ENCODE results near the gene HCST. TPM values are rescaled to one million over a fixed set of nuclear protein-coding genes. Genes with fewer than 3 reads are reported as not detected.
"Not testable (repeated sequence)": the region's sequence is repeated elsewhere in the genome, so short reads cannot be mapped to it uniquely, and the experiment has no call there.

HCST gene
- total RNA-seq, 2 donors from 2014 or later = 4.9 TPM; not detected in 1

- Histone ChIP-seq H3K4me1 (replicated peaks) (no peaks in the 10 kb centered on the region), H3K9me3 (no peaks in the 10 kb centered on the region), H3K4me3 (no peak overlapping the region), H3K27me3 (replicated peaks; ENCODE audit: insufficient read depth) (no peaks in the 10 kb centered on the region), H3K36me3 (peaks cover 8 to 19% of the 10 kb centered on the region in 2 donors), H3K27ac (no peak overlapping the region)
- no peak for TF ChIP-seq POLR2AphosphoS5 (IDR thresholded peaks at IDR 0.05)
- 92% methylated on average over 9 of the region's 9 CpGs for WGBS
- intact Hi-C loops (cut with DNase I) = no loop called here
- DNase-seq (ENCODE audit: low spot score) = no peak
These were observed 13.9 kb upstream of the HCST start for GRCh38 chr19:35888398-35888797.

GRCh38 chr19:35889370-35890112 lies 12.8 kb upstream of the HCST start:
- no peak overlapping the region for H3K27ac ChIP-seq
- no peak for TF ChIP-seq POLR2AphosphoS5 (IDR thresholded peaks at IDR 0.05)
- no peak for TF ChIP-seq CTCF (IDR thresholded peaks at IDR 0.05)
- no peak for TF ChIP-seq POLR2A (IDR thresholded peaks at IDR 0.05)
- no peaks in the 10 kb centered on the region for H3K27me3 ChIP-seq (replicated peaks; ENCODE audit: insufficient read depth)
- H3K9me3 ChIP-seq = no peaks in the 10 kb centered on the region
- intact Hi-C loops (cut with DNase I) = no loop called here
- DNase-seq (ENCODE audit: low spot score) = no peak
- no peaks in the 10 kb centered on the region for H3K4me1 ChIP-seq (replicated peaks)
- H3K36me3 ChIP-seq = peaks cover 8 to 19% of the 10 kb centered on the region in 2 donors
- WGBS = 87% methylated on average over 18 of the region's 18 CpGs
- no peak overlapping the region for H3K4me3 ChIP-seq

DNA sequence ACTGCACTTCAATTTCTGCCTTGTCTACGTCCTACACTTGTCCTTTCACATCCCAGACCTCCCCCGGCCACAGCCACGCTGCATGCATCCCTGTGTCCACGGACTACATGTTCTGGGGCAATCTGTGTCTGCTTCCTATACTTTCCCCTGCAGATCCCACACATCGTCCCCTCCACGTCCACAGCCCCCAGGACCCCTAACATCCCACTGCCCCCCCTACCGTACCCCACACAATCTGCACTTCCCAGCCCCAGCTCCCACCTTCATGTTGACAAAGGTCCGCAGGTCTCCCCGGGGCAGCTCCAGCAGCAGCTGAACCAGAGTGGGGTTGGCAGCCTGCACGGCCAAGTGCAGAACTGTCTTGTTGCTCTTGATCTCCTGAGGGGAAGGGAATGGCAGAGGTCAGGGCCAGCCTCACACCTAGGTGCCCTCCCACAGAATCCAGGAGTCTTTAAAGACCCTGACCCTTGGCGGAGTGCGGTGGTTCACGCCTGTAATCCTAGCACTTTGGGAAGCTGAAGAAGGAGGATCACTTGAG lies 12.1 kb upstream of the HCST start:
- intact Hi-C loops (cut with DNase I) = no loop called here
- H3K4me3 ChIP-seq = no peak overlapping the region
- no peaks in the 10 kb centered on the region for H3K4me1 ChIP-seq (replicated peaks)
- peaks cover 8 to 19% of the 10 kb centered on the region in 2 donors for H3K36me3 ChIP-seq
- H3K27ac ChIP-seq = no peak overlapping the region
- WGBS = 91% methylated on average over 13 of the region's 13 CpGs
- no peaks in the 10 kb centered on the region for H3K9me3 ChIP-seq
- H3K27me3 ChIP-seq (replicated peaks; ENCODE audit: insufficient read depth) = no peaks in the 10 kb centered on the region
- no peak for TF ChIP-seq POLR2AphosphoS5 (IDR thresholded peaks at IDR 0.05)
- TF ChIP-seq POLR2A (IDR thresholded peaks at IDR 0.05) = no peak
- no peak for TF ChIP-seq CTCF (IDR thresholded peaks at IDR 0.05)
- no peak for DNase-seq (ENCODE audit: low spot score)

- DNase-seq (ENCODE audit: low spot score); H3K4me3 ChIP-seq; intact Hi-C loops (cut with DNase I); H3K4me1 ChIP-seq (replicated peaks); H3K27me3 ChIP-seq (replicated peaks; ENCODE audit: insufficient read depth); H3K27ac ChIP-seq; H3K9me3 ChIP-seq: not testable (repeated sequence)
- WGBS = 97% methylated on average over 3 of the region's 3 CpGs
- H3K36me3 ChIP-seq = peaks cover 8 to 19% of the 10 kb centered on the region in 2 donors
These were observed 10.5 kb upstream of the HCST start for GRCh38 chr19:35891819-35892218.

GRCh38 chr19:35894342-35894741 lies 8.0 kb upstream of the HCST start:
- Histone ChIP-seq H3K4me3 (no peak overlapping the region), H3K36me3 (peaks cover 3 to 5% of the 10 kb centered on the region in 2 donors), H3K4me1 (replicated peaks) (no peaks in the 10 kb centered on the region), H3K9me3 (no peaks in the 10 kb centered on the region), H3K27me3 (replicated peaks; ENCODE audit: insufficient read depth) (no peaks in the 10 kb centered on the region), H3K27ac (no peak overlapping the region)
- intact Hi-C loops (cut with DNase I) = no loop called here
- no peak for TF ChIP-seq CTCF (IDR thresholded peaks at IDR 0.05)
- TF ChIP-seq POLR2AphosphoS5 (IDR thresholded peaks at IDR 0.05) = no peak
- TF ChIP-seq POLR2A (IDR thresholded peaks at IDR 0.05) = no peak
- DNase-seq (ENCODE audit: low spot score) = no peak
- 100% methylated on average over 2 of the region's 2 CpGs for WGBS
